Fibroblast of lung (primary cell): ENCODE results near the gene ARAP2.

Source experiments
- EZH2 ChIP-seq: IDR thresholded peaks from 2 replicates; pipeline ENCODE4 v1.5.1; 2012; ENCODE audit warnings: low read length, control low read depth, mild to moderate bottlenecking; ENCODE audit errors: missing control alignments
- TF ChIP-seq, protein P1 (sequence below), 2 donors: IDR thresholded peaks in 1 of 2; conservative IDR thresholded peaks in 1 of 2; 1 replicate in 1 of 2; 2 replicates in 1 of 2; pipeline ENCODE4 v1.5.1; 2011 to 2012; ENCODE audit warnings: low read length in 2 of 2, control low read depth in 1 of 2, inconsistent platforms in 1 of 2, low read depth in 1 of 2, mild to moderate bottlenecking in 1 of 2

DNA sequence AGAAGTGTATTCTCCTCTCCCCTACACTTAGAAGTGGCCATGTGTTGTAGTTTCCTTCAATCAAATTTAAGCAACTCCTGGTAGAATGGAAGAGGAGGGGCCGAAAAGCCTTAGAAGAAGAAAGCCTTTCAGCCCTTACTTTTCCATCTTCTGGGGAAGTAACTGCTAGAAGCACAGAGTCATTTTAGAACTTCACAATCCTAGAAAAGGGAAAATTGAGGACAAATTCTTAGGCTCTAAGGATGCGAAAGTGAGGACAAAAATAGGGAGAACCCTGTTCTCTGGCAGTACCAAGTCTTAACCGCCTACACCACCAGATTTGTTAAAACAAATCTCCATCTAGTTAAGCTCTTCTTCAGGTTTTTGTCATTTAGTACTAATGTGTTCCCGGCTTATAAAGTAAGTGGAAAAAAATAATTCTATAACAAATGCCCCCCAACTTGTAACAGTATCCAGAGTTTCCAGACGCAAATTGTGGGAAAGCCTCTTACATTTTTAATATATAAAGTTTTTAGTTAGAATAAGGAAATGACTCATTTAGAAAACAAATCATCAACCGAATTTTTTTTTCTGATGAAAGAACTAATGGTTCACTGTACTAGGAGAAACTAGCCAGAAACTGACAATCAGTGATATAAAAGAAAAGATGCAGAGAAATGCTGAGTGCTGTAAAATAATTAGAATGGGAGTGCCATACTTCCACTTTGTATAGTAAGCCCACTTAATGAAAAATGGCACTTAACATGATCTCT is 76.0 kb downstream of the ARAP2 start:
- TF ChIP-seq, protein P1, sequence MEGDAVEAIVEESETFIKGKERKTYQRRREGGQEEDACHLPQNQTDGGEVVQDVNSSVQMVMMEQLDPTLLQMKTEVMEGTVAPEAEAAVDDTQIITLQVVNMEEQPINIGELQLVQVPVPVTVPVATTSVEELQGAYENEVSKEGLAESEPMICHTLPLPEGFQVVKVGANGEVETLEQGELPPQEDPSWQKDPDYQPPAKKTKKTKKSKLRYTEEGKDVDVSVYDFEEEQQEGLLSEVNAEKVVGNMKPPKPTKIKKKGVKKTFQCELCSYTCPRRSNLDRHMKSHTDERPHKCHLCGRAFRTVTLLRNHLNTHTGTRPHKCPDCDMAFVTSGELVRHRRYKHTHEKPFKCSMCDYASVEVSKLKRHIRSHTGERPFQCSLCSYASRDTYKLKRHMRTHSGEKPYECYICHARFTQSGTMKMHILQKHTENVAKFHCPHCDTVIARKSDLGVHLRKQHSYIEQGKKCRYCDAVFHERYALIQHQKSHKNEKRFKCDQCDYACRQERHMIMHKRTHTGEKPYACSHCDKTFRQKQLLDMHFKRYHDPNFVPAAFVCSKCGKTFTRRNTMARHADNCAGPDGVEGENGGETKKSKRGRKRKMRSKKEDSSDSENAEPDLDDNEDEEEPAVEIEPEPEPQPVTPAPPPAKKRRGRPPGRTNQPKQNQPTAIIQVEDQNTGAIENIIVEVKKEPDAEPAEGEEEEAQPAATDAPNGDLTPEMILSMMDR (conservative IDR thresholded peaks at IDR 0.05 in 1 of 2, IDR thresholded peaks at IDR 0.05 in 1 of 2; ENCODE audit: low read depth in 1 of 2, low read length in 2 of 2): no peak
- TF ChIP-seq EZH2: no peak
